Esophagus squamous epithelium (tissue), 5 donors: ENCODE data around the gene FAM222A. TPM values are rescaled to one million over a fixed set of nuclear protein-coding genes. Genes with fewer than 3 reads are reported as not detected.

Experiments
- DNase-seq: peaks from one replicate; lab custom pipeline; 2025; lab: John Stamatoyannopoulos, UW
- H3K27ac ChIP-seq, 4 donors: fragments of 200-600 bp; sonication (generic); one replicate each; pipeline ENCODE4 v1.5.1; 2016 to 2019; ENCODE audit warnings: mild to moderate bottlenecking in 1 of 4
- H3K27me3 ChIP-seq, 4 donors: fragments of 200-600 bp; sonication (generic); 1 replicate in 3 of 4; 2 replicates in 1 of 4; pipeline versions ENCODE4 v1.5.1 to v1.6.0; 2017 to 2021; ENCODE audit warnings: antibody characterized with exemption in 1 of 4
- H3K36me3 ChIP-seq, 3 donors: fragments of 200-600 bp; sonication (generic); one replicate each; pipeline ENCODE4 v1.5.1; 2016 to 2019
- H3K4me1 ChIP-seq, 3 donors: fragments of 200-600 bp; sonication (generic); one replicate each; pipeline ENCODE4 v1.5.1; 2017 to 2019
- H3K4me3 ChIP-seq, 4 donors: fragments of 200-600 bp; sonication (generic); 1 replicate in 3 of 4; 2 replicates in 1 of 4; pipeline ENCODE4 v1.5.1; 2016 to 2019; ENCODE audit warnings: mild to moderate bottlenecking in 2 of 4, moderate library complexity in 1 of 4
- H3K9me3 ChIP-seq, 3 donors: fragments of 200-600 bp; sonication (generic); one replicate each; pipeline ENCODE4 v1.5.1; 2016 to 2019
- POLR2A ChIP-seq, 4 donors: fragments of 450-650 bp; IDR thresholded peaks; one replicate each; pipeline ENCODE4 v1.6.1; 2017; ENCODE audit warnings: antibody characterized with exemption in 4 of 4, mild to moderate bottlenecking in 4 of 4, moderate library complexity in 3 of 4
- WGBS, 2 donors: methylation state at CpG; one replicate each; pipeline ENCODE4 v1.1.5; 2018; 5-methylcytosine and 5-hydroxymethylcytosine counted together
- intact Hi-C: fragments of 100-400 bp; cut with DNase I; formaldehyde crosslinking; loops from one replicate; pipeline ENCODE4 v1.15.0; 2022
- total RNA-seq, 4 donors: library from RNA; depleted of rRNA; stranded (reverse); fragments of >200 nt; gene quantifications; one replicate each; pipeline ENCODE4 v1.1.0, GENCODE V29; 2016
- TF ChIP-seq, protein P1 (sequence below), 6 experiments: fragments of 450-650 bp in 4 of 6; fragments of 200-600 bp in 2 of 6; sonication (generic) in 2 of 6; IDR thresholded peaks; one replicate each; pipeline ENCODE4 v1.5.1; 2016 to 2019; ENCODE audit warnings: antibody characterized with exemption in 6 of 6, mild to moderate bottlenecking in 4 of 6, moderate library complexity in 4 of 6
- donor health status: DM: yes; HTN: yes; CAD: no.

Gene FAM222A
- total RNA-seq, 4 donors from 2014 or later = 0.57 to 9.3 (median 5.0) TPM

DNA sequence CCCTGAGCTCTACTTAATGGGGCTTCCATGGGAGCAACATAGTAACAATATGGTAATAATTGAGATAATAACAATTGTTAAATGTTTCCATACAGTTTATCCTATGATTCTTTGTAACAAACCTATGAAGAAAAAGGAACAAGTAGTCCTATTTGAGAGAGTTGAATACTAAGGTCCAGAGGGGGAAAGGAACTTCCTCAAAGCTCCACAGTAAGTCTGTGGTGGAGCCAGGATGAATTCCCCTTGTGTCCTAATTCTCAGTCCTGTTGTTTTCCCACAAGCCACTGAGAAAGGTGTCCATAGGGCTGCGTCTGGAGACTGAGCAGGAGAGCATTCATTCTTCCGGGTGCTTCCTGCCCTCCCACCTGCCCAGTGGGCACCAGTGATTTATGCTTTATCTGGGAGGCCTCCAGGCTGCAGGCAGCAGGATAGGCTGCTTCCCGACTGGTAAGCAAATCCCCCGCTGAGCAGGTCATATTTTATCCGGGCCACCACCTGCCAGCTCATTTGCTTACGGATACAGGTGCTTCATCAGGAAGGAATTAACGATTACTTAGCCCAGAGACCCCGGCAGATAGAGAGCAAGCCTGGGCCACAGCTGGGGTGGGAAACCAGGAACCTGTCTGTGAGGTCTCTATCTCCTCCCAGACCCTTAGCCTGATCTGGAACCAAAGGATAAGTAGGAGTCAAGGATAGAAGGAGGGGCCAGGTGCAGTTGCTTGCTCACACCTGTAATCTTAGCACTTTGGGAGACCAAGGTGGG, 33.9 kb upstream of the FAM222A start:
- H3K27me3 ChIP-seq = peaks cover 0 to 24% (median 0%) of the 10 kb centered on the region in 4 donors
- 67% methylated on average over 4 to 6 of the region's 8 CpGs for WGBS, 2 donors
- no peak for TF ChIP-seq POLR2A (IDR thresholded peaks at IDR 0.05)
- TF ChIP-seq, protein P1, sequence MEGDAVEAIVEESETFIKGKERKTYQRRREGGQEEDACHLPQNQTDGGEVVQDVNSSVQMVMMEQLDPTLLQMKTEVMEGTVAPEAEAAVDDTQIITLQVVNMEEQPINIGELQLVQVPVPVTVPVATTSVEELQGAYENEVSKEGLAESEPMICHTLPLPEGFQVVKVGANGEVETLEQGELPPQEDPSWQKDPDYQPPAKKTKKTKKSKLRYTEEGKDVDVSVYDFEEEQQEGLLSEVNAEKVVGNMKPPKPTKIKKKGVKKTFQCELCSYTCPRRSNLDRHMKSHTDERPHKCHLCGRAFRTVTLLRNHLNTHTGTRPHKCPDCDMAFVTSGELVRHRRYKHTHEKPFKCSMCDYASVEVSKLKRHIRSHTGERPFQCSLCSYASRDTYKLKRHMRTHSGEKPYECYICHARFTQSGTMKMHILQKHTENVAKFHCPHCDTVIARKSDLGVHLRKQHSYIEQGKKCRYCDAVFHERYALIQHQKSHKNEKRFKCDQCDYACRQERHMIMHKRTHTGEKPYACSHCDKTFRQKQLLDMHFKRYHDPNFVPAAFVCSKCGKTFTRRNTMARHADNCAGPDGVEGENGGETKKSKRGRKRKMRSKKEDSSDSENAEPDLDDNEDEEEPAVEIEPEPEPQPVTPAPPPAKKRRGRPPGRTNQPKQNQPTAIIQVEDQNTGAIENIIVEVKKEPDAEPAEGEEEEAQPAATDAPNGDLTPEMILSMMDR (IDR thresholded peaks at IDR 0.05) = no peak
- no peaks in the 10 kb centered on the region for H3K36me3 ChIP-seq
- peaks cover 0 to 9% (median 0%) of the 10 kb centered on the region in 3 donors for H3K4me1 ChIP-seq
- H3K4me3 ChIP-seq = no peak overlapping the region
- intact Hi-C loops = no loop called here
- no peaks in the 10 kb centered on the region for H3K9me3 ChIP-seq
- no peak overlapping the region for H3K27ac ChIP-seq
- no peak for DNase-seq

DNA sequence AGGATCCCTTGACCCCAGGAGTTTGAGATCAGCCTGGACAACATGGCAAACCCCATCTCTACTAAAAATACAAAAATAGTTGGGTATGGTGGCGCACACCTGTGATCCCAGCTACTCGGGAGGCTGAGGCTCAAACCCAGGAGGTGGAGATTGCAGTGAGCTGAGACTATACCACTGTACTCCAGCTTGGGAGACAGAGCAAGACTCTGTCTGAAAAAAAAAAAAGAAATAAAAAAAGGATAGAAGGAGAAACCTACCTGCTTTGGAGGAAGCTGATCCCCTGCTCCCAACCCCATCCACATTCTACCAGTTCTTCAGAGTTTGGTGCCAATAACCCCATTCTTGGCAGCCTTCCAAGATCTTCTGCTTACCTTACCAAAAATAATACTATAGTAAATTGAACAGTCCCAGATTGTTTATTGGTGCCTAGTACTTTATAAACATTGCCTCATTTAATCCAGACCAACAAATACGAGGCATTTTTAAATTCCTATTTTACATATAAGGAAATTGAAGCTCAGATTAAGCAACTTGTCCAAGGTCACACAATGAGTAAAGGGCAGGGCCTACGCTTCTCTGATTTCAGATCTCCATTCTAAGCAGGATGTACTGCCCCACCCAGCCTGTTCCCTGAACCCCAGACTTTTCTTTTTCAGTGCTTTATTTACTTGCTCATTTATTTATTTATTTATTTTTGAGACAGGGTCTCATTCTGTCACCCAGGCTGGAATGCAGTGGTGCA, 33.2 kb upstream of the FAM222A start:
- intact Hi-C loops = no loop called here
- TF ChIP-seq, protein P1 (IDR thresholded peaks at IDR 0.05) = no peak
- no peak for TF ChIP-seq POLR2A (IDR thresholded peaks at IDR 0.05)
- H3K27me3 ChIP-seq = peaks cover 0 to 22% (median 0%) of the 10 kb centered on the region in 4 donors
- H3K36me3 ChIP-seq = no peaks in the 10 kb centered on the region
- WGBS, 2 donors = 55 to 68% methylated on average over 4 of the region's 4 CpGs
- DNase-seq = no peak
- no peak overlapping the region for H3K4me3 ChIP-seq
- H3K4me1 ChIP-seq = peaks cover 0 to 9% (median 0%) of the 10 kb centered on the region in 3 donors
- H3K27ac ChIP-seq = no peak overlapping the region
- H3K9me3 ChIP-seq = no peaks in the 10 kb centered on the region

DNA sequence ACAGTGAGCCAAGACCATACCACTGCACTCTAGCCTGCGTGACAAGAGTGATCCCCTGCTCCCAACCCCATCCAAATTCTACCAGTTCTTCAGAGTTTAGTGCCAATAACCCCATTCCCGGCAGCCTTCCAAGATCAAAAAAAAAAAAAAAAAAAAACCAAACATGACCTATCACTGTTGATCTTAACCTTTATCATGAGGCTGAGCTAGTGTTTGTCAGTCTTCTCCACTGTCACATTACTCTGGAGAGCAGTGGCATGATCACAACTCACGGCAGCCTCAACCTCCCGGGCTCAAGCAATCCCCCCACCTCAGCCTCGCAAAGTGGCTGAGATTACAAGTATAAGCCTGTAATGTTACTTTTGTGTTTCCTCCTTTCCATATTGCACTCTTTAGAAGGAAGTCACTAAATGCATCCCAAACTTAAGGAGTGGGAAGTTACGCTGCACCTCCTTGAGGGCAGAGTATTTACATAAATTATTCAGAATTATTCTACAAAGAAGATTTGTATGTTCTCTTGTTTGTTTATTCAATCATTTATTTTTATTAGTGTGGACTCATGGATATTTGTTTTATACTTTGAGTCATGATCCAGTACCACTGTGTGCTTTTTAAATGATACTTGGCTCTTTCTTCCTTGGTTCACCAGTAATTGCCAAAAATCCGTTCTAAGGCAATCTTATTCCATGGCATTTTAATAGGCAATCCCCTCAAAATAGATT, 31.5 kb upstream of the FAM222A start:
- no peak overlapping the region for H3K4me3 ChIP-seq
- no peaks in the 10 kb centered on the region for H3K36me3 ChIP-seq
- H3K27ac ChIP-seq = no peak overlapping the region
- no peak for DNase-seq
- 75 to 81% methylated on average over 7 of the region's 7 CpGs for WGBS, 2 donors
- TF ChIP-seq, protein P1 (IDR thresholded peaks at IDR 0.05) = no peak
- TF ChIP-seq POLR2A (IDR thresholded peaks at IDR 0.05) = no peak
- peaks cover 0 to 11% (median 0%) of the 10 kb centered on the region in 4 donors for H3K27me3 ChIP-seq
- peaks cover 0 to 9% (median 0%) of the 10 kb centered on the region in 3 donors for H3K4me1 ChIP-seq
- intact Hi-C loops = no loop called here
- no peaks in the 10 kb centered on the region for H3K9me3 ChIP-seq

DNA sequence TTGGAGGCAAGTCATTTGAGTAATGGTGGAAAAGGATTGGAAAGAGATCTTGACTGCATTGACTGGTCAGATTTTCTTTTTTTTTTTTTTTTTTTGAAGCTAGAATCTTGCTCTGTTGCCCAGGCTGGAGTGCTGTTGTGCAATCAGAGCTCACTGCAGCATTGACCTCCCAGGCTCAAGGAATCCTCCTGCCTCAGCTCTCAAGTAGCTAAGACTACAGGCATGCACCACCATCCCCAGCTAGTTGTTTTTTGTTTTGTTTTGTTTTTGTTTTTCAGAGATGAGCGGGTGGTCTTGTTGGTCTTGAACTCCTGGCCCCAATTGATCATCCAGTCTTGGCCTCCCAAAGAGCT, 30.9 kb upstream of the FAM222A start:
- intact Hi-C loops = no loop called here

More for the DNA sequence above, 30.9 kb upstream of the FAM222A start:
- TF ChIP-seq, protein P1 (IDR thresholded peaks at IDR 0.05) = no peak
- TF ChIP-seq POLR2A (IDR thresholded peaks at IDR 0.05) = no peak
- 75 to 100% methylated on average over 1 of the region's 1 CpG for WGBS, 2 donors
- Histone ChIP-seq H3K9me3 (no peaks in the 10 kb centered on the region), H3K27me3 (peaks cover 0 to 5% (median 0%) of the 10 kb centered on the region in 4 donors), H3K27ac (no peak overlapping the region), H3K4me1 (peaks cover 0 to 9% (median 0%) of the 10 kb centered on the region in 3 donors), H3K4me3 (no peak overlapping the region), H3K36me3 (no peaks in the 10 kb centered on the region)
- no peak for DNase-seq
